Nephron progenitor cell (in vitro differentiated cells): Measurements from ENCODE around the gene MGAT5B.

Experiments
- DNase-seq: peaks from one replicate; pipeline ENCODE4 v3.0.0; 2021
- H3K27ac Mint-ChIP-seq: 2 replicates; pipeline ENCODE4 v1.8.0; 2021; ENCODE audit warnings: mild to moderate bottlenecking, moderate library complexity, mixed read lengths
- H3K27me3 Mint-ChIP-seq: 2 replicates; pipeline ENCODE4 v1.8.0; 2021; ENCODE audit warnings: mild to moderate bottlenecking, low read depth, mixed read lengths; ENCODE audit not compliant: poor library complexity
- H3K36me3 Mint-ChIP-seq: 2 replicates; pipeline ENCODE4 v1.8.0; 2021; ENCODE audit warnings: low read depth, mixed read lengths
- H3K4me1 Mint-ChIP-seq: 2 replicates; pipeline ENCODE4 v1.8.0; 2021; ENCODE audit warnings: mixed read lengths
- H3K4me3 Mint-ChIP-seq: 2 replicates; pipeline ENCODE4 v1.8.0; 2021; ENCODE audit warnings: mild to moderate bottlenecking, moderate library complexity, mixed read lengths
- H3K9me3 Mint-ChIP-seq: 2 replicates; pipeline ENCODE4 v1.8.0; 2021; ENCODE audit warnings: mild to moderate bottlenecking, moderate library complexity, mixed read lengths
- TF ChIP-seq, protein P1 (sequence below): fragments of 200-600 bp; sonication (generic); IDR thresholded peaks from 2 replicates; pipeline ENCODE4 v1.5.0; 2021; ENCODE audit warnings: antibody characterized with exemption

MGAT5B gene

GRCh38 chr17:76921340-76922036, 53.3 kb downstream of the MGAT5B start:
- H3K9me3 Mint-ChIP-seq: no peaks in the 10 kb centered on the region
- H3K27me3 Mint-ChIP-seq: peaks cover 39% of the 10 kb centered on the region
- no peak overlapping the region for H3K27ac Mint-ChIP-seq
- no peaks in the 10 kb centered on the region for H3K36me3 Mint-ChIP-seq
- TF ChIP-seq, protein P1, sequence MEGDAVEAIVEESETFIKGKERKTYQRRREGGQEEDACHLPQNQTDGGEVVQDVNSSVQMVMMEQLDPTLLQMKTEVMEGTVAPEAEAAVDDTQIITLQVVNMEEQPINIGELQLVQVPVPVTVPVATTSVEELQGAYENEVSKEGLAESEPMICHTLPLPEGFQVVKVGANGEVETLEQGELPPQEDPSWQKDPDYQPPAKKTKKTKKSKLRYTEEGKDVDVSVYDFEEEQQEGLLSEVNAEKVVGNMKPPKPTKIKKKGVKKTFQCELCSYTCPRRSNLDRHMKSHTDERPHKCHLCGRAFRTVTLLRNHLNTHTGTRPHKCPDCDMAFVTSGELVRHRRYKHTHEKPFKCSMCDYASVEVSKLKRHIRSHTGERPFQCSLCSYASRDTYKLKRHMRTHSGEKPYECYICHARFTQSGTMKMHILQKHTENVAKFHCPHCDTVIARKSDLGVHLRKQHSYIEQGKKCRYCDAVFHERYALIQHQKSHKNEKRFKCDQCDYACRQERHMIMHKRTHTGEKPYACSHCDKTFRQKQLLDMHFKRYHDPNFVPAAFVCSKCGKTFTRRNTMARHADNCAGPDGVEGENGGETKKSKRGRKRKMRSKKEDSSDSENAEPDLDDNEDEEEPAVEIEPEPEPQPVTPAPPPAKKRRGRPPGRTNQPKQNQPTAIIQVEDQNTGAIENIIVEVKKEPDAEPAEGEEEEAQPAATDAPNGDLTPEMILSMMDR: no peak
- DNase-seq: no peak
- H3K4me3 Mint-ChIP-seq: no peak overlapping the region
- H3K4me1 Mint-ChIP-seq: peaks cover 13% of the 10 kb centered on the region

- Mint-ChIP-seq H3K27me3 (peaks cover 33% of the 10 kb centered on the region), H3K4me3 (no peak overlapping the region), H3K27ac (no peak overlapping the region), H3K9me3 (no peaks in the 10 kb centered on the region), H3K4me1 (peaks cover 13% of the 10 kb centered on the region), H3K36me3 (no peaks in the 10 kb centered on the region)
- DNase-seq: no peak
- TF ChIP-seq, protein P1: no peak
Measured at GRCh38 chr17:76922084-76922483, 53.9 kb downstream of the MGAT5B start.

DNA sequence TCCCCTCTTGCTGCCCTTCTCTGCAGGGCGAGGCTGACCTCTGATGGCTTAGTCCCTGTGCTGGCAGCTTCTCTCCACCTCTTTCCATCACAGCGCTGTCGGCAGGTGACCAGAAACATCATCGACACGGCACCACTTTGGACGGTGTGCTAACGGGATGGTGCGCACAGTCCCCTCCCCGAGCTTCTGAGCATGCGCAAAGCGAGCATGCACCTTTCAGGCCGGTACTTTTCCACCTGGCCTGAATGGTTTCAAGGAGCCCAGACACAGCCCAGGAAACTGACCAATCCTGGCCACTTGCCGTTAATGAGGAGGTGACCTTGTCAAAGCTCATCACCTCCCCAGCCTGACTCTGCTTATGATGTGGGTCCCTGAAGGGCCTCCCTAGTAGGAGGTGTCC, 54.8 kb downstream of the MGAT5B start:
- Mint-ChIP-seq H3K9me3 (no peaks in the 10 kb centered on the region), H3K4me1 (peaks cover 13% of the 10 kb centered on the region), H3K27ac (no peak overlapping the region), H3K4me3 (no peak overlapping the region), H3K36me3 (no peaks in the 10 kb centered on the region), H3K27me3 (peaks cover 33% of the 10 kb centered on the region)
- TF ChIP-seq, protein P1: no peak
- no peak for DNase-seq

DNA sequence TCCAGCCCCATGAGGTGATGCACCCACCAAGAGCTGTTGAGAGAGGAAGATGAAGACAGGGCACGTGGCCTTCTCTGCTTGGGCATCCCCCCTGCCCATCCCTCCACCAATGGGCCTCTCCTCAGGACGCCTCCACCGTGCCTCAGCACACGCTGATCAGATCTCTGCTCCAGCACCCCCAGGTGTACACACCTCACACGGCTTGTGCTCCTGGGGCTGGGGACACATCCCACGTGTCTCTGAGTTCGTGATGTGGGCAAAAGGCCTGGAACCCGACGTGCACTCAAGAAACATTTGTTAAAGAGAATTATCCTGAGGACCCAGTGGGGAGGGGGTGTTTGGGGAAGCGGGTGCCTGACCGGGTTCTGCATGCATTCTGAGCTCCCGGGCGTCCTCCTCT, 55.3 kb downstream of the MGAT5B start:
- no peaks in the 10 kb centered on the region for H3K36me3 Mint-ChIP-seq
- TF ChIP-seq, protein P1: no peak
- H3K9me3 Mint-ChIP-seq: no peaks in the 10 kb centered on the region
- H3K4me3 Mint-ChIP-seq: no peak overlapping the region
- no peak overlapping the region for H3K27ac Mint-ChIP-seq
- no peak for DNase-seq
- H3K4me1 Mint-ChIP-seq: peaks cover 13% of the 10 kb centered on the region
- H3K27me3 Mint-ChIP-seq: peaks cover 35% of the 10 kb centered on the region

GRCh38 chr17:76924345-76925342, 56.4 kb downstream of the MGAT5B start:
- no peak overlapping the region for H3K27ac Mint-ChIP-seq
- H3K27me3 Mint-ChIP-seq: peaks cover 30% of the 10 kb centered on the region
- no peak overlapping the region for H3K4me3 Mint-ChIP-seq
- H3K4me1 Mint-ChIP-seq: peaks cover 18% of the 10 kb centered on the region
- TF ChIP-seq, protein P1: no peak
- no peaks in the 10 kb centered on the region for H3K36me3 Mint-ChIP-seq
- no peak for DNase-seq
- no peaks in the 10 kb centered on the region for H3K9me3 Mint-ChIP-seq
